Endothelial cell of umbilical vein (primary cell): ENCODE measurements around the gene SORCS2. TPM values are rescaled to one million over a fixed set of nuclear protein-coding genes. Genes with fewer than 3 reads are reported as not detected.

Experiments
- BruUV-seq: library from RNA; stranded (reverse); fragments of 400-500 nt; replicated peaks from 2 replicates; lab custom pipeline; 2021; lab: Mats Ljungman, UMichigan
- CTCF ChIA-PET: fragments of 300-600, 350-600 bp; sonication (Branson Sonifier 250); formaldehyde crosslinking; loops from one replicate; lab custom pipeline; 2021; ENCODE audit warnings: antibody characterized with exemption, inconsistent platforms; lab: Charles Lee
- POLR2A ChIA-PET: fragments of 300-600, 350-600 bp; sonication (Branson Sonifier 250); formaldehyde crosslinking; loops from one replicate; lab custom pipeline; 2021; ENCODE audit warnings: antibody characterized with exemption, inconsistent platforms; lab: Charles Lee
- DNase-seq: peaks from one replicate; pipeline ENCODE4 v3.0.0-alpha.2; 2011; ENCODE audit warnings: low read depth, low spot score
- FAIRE-seq: peaks from 2 replicates; lab custom pipeline; 2011; peaks lifted over from hg19 to GRCh38; lab: Jason Lieb, UNC
- H2AFZ ChIP-seq: 2 replicates; pipeline ENCODE4 v1.6.0; 2012; ENCODE audit warnings: low read depth, low read length, control low read depth, inconsistent platforms
- H3K27ac ChIP-seq: 2 replicates; pipeline ENCODE4 v1.5.1; 2011; ENCODE audit warnings: low read depth, mild to moderate bottlenecking, control low read depth, low read length, moderate library complexity; ENCODE audit not compliant: insufficient read depth
- H3K27me3 ChIP-seq, 2 experiments: 2 replicates each; pipeline versions ENCODE4 v1.6.0 to v1.6.1; 2011; ENCODE audit warnings: low read length in 2 of 2, mixed read lengths in 1 of 2; ENCODE audit not compliant: control insufficient read depth in 2 of 2, insufficient read depth in 2 of 2
- H3K36me3 ChIP-seq, 2 experiments: 2 replicates in 1 of 2; 3 replicates in 1 of 2; pipeline ENCODE4 v1.5.1; 2011; ENCODE audit warnings: low read length in 2 of 2, mild to moderate bottlenecking in 1 of 2, moderate library complexity in 1 of 2; ENCODE audit not compliant: control insufficient read depth in 2 of 2, insufficient read depth in 2 of 2; ENCODE audit errors: extremely low read depth in 1 of 2
- H3K4me1 ChIP-seq: 3 replicates; pipeline ENCODE4 v1.5.1; 2011; ENCODE audit warnings: mild to moderate bottlenecking, low read length; ENCODE audit not compliant: control insufficient read depth, insufficient read depth; ENCODE audit errors: extremely low read depth
- H3K4me2 ChIP-seq: 2 replicates; pipeline ENCODE4 v1.6.1; 2011; ENCODE audit warnings: low read length, control low read depth, mixed read lengths; ENCODE audit not compliant: insufficient read depth
- H3K4me3 ChIP-seq, 3 experiments: fragments of 200-600 bp in 1 of 3; sonication (generic), shearing (Covaris generic) in 1 of 3; replicated peaks in 1 of 3; 2 replicates each; pipeline ENCODE4 v1.5.1; 2011 to 2016; ENCODE audit warnings: control low read depth in 3 of 3, low read length in 3 of 3, mild to moderate bottlenecking in 2 of 3, inconsistent platforms in 1 of 3, low read depth in 1 of 3, moderate library complexity in 1 of 3; ENCODE audit not compliant: insufficient read depth in 1 of 3
- H3K79me2 ChIP-seq: 2 replicates; pipeline ENCODE4 v1.6.0; 2012; ENCODE audit warnings: low read length, inconsistent platforms; ENCODE audit not compliant: control insufficient read depth, insufficient read depth
- H3K9ac ChIP-seq: replicated peaks from 2 replicates; pipeline ENCODE3; 2011; ENCODE audit warnings: low read length, control low read depth; ENCODE audit not compliant: insufficient read depth; ENCODE audit errors: extremely low read depth
- H3K9me1 ChIP-seq: replicated peaks from 3 replicates; pipeline ENCODE4 v1.6.0; 2011; ENCODE audit warnings: mild to moderate bottlenecking, low read length; ENCODE audit not compliant: control insufficient read depth, insufficient read depth; ENCODE audit errors: extremely low read depth
- H3K9me3 ChIP-seq: replicated peaks from 2 replicates; pipeline ENCODE4 v1.5.1; 2012; ENCODE audit warnings: low read length, inconsistent platforms; ENCODE audit not compliant: control insufficient read depth, insufficient read depth
- H4K20me1 ChIP-seq: replicated peaks from 2 replicates; pipeline ENCODE3; 2011; ENCODE audit warnings: mild to moderate bottlenecking, low read length; ENCODE audit not compliant: control insufficient read depth, insufficient read depth; ENCODE audit errors: extremely low read depth
- CTCF ChIP-seq, 2 donors: IDR thresholded peaks; 1 replicate in 1 of 2; 2 replicates in 1 of 2; pipeline ENCODE4 v1.5.1; 2011; ENCODE audit warnings: low read length in 2 of 2, mild to moderate bottlenecking in 2 of 2, moderate library complexity in 2 of 2, control low read depth in 1 of 2, inconsistent platforms in 1 of 2, low read depth in 1 of 2; ENCODE audit not compliant: insufficient read depth in 1 of 2; ENCODE audit errors: extremely low read depth in 1 of 2
- EZH2 ChIP-seq: IDR thresholded peaks from 2 replicates; pipeline ENCODE4 v1.6.1; 2012; ENCODE audit warnings: borderline replicate concordance, low read depth, mild to moderate bottlenecking, moderate library complexity, low read length, inconsistent platforms; ENCODE audit not compliant: severe bottlenecking
- FOS ChIP-seq: IDR thresholded peaks from 2 replicates; pipeline ENCODE4 v1.6.1; 2011; ENCODE audit warnings: mild to moderate bottlenecking, low read length, moderate library complexity, borderline replicate concordance; ENCODE audit not compliant: insufficient read depth
- GATA2 ChIP-seq: IDR thresholded peaks from 2 replicates; pipeline ENCODE4 v1.7.0; 2011; ENCODE audit warnings: low read depth, mild to moderate bottlenecking, moderate library complexity, mixed read lengths, low read length; ENCODE audit not compliant: insufficient read length, insufficient read depth
- JUN ChIP-seq: IDR thresholded peaks from 2 replicates; pipeline ENCODE4 v1.6.1; 2011; ENCODE audit warnings: borderline replicate concordance, low read depth; ENCODE audit not compliant: insufficient read length, insufficient read depth
- MYC ChIP-seq: IDR thresholded peaks from one replicate; pipeline ENCODE4 v1.6.1; 2011; ENCODE audit warnings: mild to moderate bottlenecking, low read depth, low read length
- POLR2A ChIP-seq: IDR thresholded peaks from 2 replicates; pipeline ENCODE4 v1.6.1; 2012; ENCODE audit warnings: low read depth, mild to moderate bottlenecking, control low read depth, low read length
- POLR2AphosphoS5 ChIP-seq: IDR thresholded peaks from 2 replicates; pipeline ENCODE4 v1.6.1; 2012; ENCODE audit warnings: low read depth, mild to moderate bottlenecking, control low read depth, low read length, moderate library complexity; ENCODE audit not compliant: insufficient read depth
- dilution Hi-C: fragments of 300-500 bp; cut with MboI; formaldehyde crosslinking; loops from one replicate; pipeline ENCODE4 v1.15.0; 2019; ENCODE audit warnings: low sequenced_read_pairs; ENCODE audit not compliant: extremely low pct_ligation_motif_present
- intact Hi-C: fragments of 100-400 bp; cut with micrococcal nuclease; formaldehyde crosslinking; loops from one replicate; pipeline ENCODE4 v1.10.0; 2022
- polyA plus RNA-seq, 4 experiments: library from polyadenylated mRNA; depleted of rRNA in 3 of 4; stranded (reverse) in 3 of 4; unstranded in 1 of 4; fragments of >200 nt; gene quantifications; 2 replicates each; pipeline versions ENCODE4 v1.2.1 to v1.2.3, GENCODE V29; 2011 to 2012; ENCODE audit warnings: missing spikeins in 1 of 4
- total RNA-seq: library from RNA; stranded (reverse); gene quantifications from 2 replicates; pipeline ENCODE4 v1.2.3, GENCODE V29; 2021
- TF ChIP-seq, protein P1 (sequence below): IDR thresholded peaks from 2 replicates; pipeline ENCODE4 v1.6.1; 2011; ENCODE audit not compliant: insufficient read depth, insufficient read length

Gene SORCS2
- total and polyA plus RNA-seq, 2 donors (not counting 3 experiments of a cell fraction or from before 2014, with no cell fraction given), result not detected

- no peak overlapping the region for H3K27ac ChIP-seq
- CTCF ChIA-PET, result interaction anchor here (1.0 to 2.1 kb wide), 2 partner anchors 8 to 17 kb away, joined by 3 to 4 read pairs; no protein-coding TSS in a partner anchor
These were observed 136.7 kb downstream of the SORCS2 start for GRCh38 chr4:7328913-7329638.

GRCh38 chr4:7330031-7330596, 137.8 kb downstream of the SORCS2 start:
- Histone ChIP-seq H2AFZ (no peak overlapping the region), H3K4me3 (no peak overlapping the region), H3K27me3 (no peaks in the 10 kb centered on the region), H3K79me2 (no peaks in the 10 kb centered on the region), H3K36me3 (no peaks in the 10 kb centered on the region), H3K9me1 (no peaks in the 10 kb centered on the region), H4K20me1 (no peaks in the 10 kb centered on the region), H3K4me2 (no peak overlapping the region), H3K9me3 (no peaks in the 10 kb centered on the region), H3K27ac (no peak overlapping the region), H3K4me1 (no peaks in the 10 kb centered on the region), H3K9ac (no peak overlapping the region)
- dilution Hi-C loops (no loop called here), intact Hi-C loops (no loop called here)
- TF ChIP-seq FOS (no peak), POLR2AphosphoS5 (no peak), MYC (no peak), EZH2 (no peak), JUN (no peak), GATA2 (no peak), CTCF (IDR thresholded peaks at IDR 0.05; ENCODE audit: extremely low read depth in 1 of 2, insufficient read depth in 1 of 2, low read depth in 1 of 2, low read length in 2 of 2) (no peak), POLR2A (no peak)
- TF ChIP-seq, protein P1, sequence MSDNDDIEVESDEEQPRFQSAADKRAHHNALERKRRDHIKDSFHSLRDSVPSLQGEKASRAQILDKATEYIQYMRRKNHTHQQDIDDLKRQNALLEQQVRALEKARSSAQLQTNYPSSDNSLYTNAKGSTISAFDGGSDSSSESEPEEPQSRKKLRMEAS, result no peak
- no peak for FAIRE-seq
- POLR2A ChIA-PET, result no interaction called here
- DNase-seq, result no peak
- CTCF ChIA-PET, result no interaction called here
- BruUV-seq, result no TSS peak

More at GRCh38 chr4:7328913-7329638, 136.7 kb downstream of the SORCS2 start:
- Histone ChIP-seq H3K4me1 (no peaks in the 10 kb centered on the region), H3K27me3 (no peaks in the 10 kb centered on the region), H3K9me3 (no peaks in the 10 kb centered on the region), H3K79me2 (no peaks in the 10 kb centered on the region), H4K20me1 (no peaks in the 10 kb centered on the region), H3K9ac (no peak overlapping the region), H3K9me1 (no peaks in the 10 kb centered on the region), H3K4me3 (no peak overlapping the region), H2AFZ (no peak overlapping the region), H3K36me3 (no peaks in the 10 kb centered on the region), H3K4me2 (no peak overlapping the region)
- no TSS peak for BruUV-seq
- POLR2A ChIA-PET, result no interaction called here
- TF ChIP-seq, protein P1, result no peak
- no peak for TF ChIP-seq JUN
- intact Hi-C loops (no loop called here), dilution Hi-C loops (no loop called here)
- DNase-seq (peak; percentile 6), FAIRE-seq (no peak)
